Esophagus squamous epithelium (tissue), 4 donors: ENCODE results near the gene ELOVL7.

Experiments
- CTCF ChIP-seq, 6 experiments: fragments of 450-650 bp in 4 of 6; fragments of 200-600 bp in 2 of 6; sonication (generic) in 2 of 6; IDR thresholded peaks; one replicate each; pipeline ENCODE4 v1.5.1; 2016 to 2019; ENCODE audit warnings: antibody characterized with exemption in 6 of 6, mild to moderate bottlenecking in 4 of 6, moderate library complexity in 4 of 6
- POLR2A ChIP-seq, 4 donors: fragments of 450-650 bp; IDR thresholded peaks; one replicate each; pipeline ENCODE4 v1.6.1; 2017; ENCODE audit warnings: antibody characterized with exemption in 4 of 4, mild to moderate bottlenecking in 4 of 4, moderate library complexity in 3 of 4

GRCh38 chr5:60843936-60844905, at the start of gene ELOVL7:
- TF ChIP-seq CTCF (IDR thresholded peaks at IDR 0.05) (peak in 3 of 6 experiments; percentile 18 to 54 (median 32)), POLR2A (IDR thresholded peaks at IDR 0.05) (peak in 3 of 4 donors; percentile 16 to 65 (median 54))
